Measurements from ENCODE around the gene LBX1.

Gene LBX1

DNA sequence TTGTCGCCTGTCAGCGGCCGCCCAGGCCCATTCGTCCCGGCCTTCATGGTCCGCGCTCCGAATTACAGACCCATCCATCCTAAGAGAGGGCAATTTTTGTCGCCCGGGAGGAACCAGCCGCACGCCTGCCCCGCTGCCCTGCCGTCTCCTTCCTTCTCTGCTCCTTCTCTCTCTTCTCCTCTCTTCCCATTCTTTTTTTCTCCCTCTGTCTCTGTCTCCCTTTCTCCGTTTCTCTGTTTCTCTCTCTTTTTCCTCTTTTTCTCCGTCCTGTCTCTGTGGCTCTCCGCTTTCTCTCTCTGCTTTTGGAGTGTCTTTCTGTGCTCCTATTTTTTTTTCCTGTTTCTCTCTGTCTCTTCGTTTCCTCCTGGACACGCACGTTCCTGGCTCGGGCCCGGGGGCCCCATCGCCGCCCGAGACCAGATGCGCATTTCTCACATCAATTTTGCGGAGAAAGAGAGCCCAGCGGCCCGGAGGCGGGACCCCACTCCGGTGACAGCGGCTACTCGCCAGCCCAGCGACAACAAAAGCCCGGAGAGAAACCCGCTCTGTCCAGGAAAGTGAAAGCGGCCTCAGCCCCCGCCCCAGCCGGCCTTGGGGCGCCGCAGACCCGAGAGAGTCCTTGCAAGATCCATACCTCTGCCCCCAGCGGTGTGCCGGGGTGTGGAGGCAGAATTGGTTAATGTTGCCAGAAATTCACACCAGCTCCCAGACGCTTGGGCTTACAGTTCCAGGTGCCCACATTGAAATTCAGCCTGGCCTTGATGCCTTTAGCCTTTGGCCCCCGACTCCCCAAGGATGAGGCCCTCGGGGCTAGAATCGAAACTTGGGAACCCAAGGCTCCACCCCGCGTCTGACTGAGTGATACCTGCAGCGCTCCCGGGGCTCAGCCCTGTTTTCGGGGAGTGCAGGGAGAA, 4.1 kb downstream of the LBX1 start:
- DNase-seq, result no peak

- DNase-seq, result no peak
These were observed 5.0 kb downstream of the LBX1 start for GRCh38 chr10:101224060-101224909.

- DNase-seq, result no peak
These were observed 5.8 kb downstream of the LBX1 start for GRCh38 chr10:101223274-101224059.

DNA sequence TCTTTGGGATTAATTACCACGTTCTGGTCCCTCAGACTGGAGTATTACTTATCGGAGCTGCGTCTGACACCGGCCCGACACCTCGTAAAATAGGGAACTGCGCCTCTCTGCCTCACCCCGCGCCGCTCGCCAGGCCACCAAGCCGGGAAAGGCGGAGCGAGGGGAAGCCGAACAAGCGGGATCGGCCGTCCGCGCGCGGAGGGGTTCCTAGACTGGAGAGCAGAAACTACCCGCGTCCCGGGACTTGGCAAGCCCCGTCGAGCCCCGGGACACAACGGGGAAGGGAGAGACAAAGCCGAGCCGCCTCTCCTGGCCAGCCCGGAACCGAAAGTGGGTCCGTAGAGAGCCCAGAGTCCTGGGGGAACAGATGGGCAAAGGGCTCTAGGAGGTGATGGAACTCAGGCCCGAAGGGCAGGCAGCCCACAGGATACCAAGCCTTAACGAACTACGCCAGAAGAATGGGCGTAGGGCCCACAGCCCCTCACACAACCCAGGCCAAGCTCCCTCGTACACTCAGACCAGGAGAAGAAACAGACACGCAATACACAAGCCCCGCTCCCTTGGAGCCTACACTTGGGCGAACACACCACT, 6.5 kb downstream of the LBX1 start:
- DNase-seq, result no peak

- DNase-seq, result no peak
These were observed 7.2 kb downstream of the LBX1 start for GRCh38 chr10:101221963-101222531.

DNA sequence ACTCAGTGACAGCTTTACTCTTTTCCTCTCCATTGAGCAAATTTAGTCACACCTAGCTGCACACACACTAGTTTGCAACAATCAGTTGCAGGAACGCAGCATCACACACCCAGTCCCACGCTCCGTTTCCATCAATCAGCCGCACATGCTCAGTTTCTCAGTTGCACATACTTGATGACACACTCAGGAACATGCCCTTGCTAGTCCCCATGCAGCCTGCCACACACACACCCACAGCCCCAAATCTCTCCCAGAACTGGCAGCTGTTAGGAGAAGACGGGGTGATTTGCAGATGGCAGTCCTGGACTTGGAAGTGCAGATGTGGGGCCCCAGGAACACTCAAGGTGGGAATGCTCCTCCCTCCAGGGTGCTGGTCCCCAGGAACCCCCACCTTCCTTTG, 7.7 kb downstream of the LBX1 start:
- no peak for DNase-seq

GRCh38 chr10:101219946-101220451, 9.3 kb downstream of the LBX1 start:
- no peak for DNase-seq

- DNase-seq, result no peak
These were observed 9.9 kb downstream of the LBX1 start for GRCh38 chr10:101219139-101219945.

- DNase-seq, result no peak
These were observed 10.7 kb downstream of the LBX1 start for GRCh38 chr10:101218351-101219138.

DNA sequence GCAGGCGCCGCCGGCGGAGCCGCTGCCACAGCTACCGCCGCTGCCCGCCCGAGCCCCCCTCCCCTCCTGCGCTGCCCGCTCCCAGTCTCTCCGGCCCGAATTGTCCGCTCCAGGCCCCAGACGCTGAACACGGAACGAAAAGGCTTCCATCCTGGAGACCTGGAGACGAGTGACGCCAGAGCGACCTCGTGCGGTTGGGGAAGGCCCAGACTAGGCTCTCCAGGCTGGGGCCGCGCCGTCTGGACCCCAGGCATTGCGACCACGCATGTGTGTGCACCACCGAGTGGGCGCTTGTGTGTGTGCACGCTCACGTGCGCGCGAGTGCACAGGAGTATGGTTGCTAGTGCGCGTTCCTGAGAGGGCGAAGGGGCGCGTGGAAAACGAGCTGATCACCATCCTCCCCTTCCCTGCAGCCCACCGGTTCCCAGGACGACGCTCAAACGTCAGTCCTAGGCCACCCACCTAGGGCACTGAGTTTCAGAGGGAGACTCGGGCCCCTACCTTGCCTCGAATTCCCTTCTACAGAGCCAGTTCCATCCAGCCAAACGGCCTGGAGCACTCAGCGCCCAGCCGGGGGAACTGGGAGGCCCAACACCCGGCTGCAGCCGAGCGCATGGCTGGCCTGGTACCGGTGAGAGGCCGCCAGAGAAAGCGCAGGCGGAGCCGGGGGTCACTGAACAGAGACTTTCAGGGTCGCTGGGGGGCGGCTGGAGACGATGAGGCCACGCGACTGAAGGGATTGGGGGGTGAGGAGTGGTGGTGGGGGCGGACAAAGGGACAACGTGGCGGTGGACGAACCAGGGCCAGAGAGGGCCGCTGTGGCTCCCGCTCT, 11.6 kb downstream of the LBX1 start:
- no peak for DNase-seq

DNA sequence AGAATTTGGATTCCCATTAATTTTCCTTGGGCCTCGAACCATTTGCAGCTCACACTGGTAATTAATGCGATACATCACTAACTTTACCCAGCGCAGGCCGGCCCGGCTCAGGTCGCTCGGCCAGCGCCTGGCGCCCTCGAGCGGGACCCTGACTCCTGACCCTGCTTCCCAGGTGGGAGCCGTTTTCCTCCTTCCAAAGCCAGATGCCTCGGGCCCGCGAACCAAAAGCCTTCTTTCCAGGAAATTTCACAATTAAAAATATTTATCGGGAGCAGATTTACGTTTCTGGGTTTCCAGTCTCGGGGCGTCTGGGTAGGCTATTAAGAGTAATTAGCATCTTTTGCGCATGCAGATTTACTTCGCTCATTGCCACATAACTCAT, 12.2 kb downstream of the LBX1 start:
- DNase-seq, result no peak

DNA sequence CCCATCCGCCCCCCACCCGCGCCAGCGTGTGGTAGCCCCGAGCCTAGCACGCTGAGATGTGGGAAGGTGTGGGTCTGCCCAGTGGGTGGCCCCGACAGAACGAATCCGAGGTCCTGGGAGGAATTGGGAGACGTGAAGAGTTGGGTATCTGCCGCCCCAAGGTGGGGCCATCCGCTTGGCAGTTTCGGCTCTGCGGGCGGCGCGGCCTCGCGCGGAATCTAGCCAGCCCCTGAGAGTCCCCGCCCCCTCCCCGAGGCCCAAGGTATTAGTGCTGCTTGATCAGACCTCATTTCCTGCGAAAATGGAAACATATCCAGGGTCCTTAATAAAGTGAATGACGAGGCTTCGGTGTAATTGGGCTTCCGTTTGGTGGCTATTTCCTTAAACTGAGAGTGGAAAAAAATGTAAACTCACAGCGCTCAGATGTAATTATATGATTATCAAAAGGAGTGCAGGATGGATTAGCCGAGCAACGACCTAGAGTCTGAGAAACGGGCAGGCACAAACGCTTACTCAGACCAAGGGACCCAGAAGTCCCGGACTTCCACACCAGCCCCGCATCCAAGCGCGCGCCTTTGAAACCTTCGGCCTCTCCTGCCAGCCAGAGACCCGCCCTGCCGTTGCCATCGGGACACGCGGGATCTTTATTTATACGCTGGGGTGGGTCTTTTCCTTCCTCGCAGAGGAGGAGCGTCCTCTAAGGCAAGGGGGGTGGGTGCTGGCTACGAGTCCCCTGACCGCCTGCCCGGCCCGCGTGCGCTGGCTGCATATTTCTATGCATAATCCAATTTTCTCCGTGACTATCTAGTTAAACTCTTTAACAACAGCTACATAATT, 12.8 kb downstream of the LBX1 start:
- DNase-seq, result no peak

GRCh38 chr10:101215397-101216206, 13.7 kb downstream of the LBX1 start:
- DNase-seq, result no peak

DNA sequence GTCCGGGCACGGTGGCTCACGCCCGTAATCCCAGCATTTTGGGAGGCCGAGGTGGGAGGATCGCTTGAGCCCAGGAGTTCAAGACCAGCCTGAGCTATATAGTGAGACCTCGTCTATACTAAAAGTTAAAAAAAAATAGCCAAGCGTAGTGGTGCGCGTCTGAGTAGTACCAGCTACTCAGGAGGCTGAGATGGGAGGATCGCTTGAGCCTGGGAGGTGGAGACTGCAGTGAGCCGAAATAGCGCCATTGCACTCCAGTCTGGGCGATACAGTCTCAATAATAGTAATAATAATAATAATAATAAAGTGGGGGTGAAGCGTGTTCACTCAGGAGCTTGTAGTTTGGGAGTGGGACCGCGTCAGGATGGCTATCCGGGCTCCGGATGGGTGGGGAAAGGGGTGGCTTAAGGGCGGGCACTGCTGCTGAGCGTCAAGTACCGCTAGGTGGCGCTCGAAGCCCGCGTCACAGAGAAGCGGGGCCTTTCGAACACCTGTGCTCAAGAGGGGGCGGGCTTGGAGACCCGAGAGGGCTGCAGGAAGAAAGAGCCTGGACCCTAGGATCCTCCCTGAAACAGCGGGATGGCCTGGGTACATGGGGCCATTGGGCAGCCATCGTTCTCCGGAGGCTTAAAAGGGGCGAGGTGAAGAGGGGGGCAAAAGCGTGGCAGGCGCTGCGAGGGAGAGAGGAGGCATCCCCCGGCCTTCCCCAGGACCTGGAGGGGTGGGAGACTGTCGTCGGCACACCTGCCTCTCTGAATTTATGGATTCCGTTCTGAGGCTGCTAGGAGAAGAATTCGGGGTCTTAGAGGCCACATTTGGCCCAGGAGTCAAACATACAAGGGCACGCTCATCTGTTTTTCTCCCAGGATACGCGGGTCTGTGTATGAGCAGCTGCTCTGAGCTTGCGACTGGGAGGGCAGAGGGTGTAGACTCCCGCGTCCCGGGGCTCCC, 14.5 kb downstream of the LBX1 start:
- DNase-seq, result peak; percentile 66

DNA sequence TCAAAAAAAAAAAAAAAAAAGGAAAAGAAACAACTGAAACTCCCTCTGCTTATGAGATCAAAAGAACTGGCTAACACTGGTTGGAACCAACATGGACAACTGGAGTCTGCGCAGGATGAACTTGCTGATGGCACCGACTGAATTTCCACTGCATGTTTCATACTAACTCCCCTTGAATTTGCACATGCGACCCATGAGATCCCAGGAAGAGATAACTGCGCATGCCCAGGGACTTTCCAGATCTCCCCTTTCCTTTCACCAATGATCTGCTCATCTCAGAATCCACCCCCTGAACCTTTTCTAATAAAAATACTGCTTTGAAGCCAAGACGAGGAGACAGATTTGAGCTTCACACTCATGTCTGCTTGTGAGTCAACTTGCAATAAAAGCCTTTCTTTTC, 20.7 kb downstream of the LBX1 start:
- DNase-seq, result no peak

- DNase-seq, result no peak
These were observed 22.2 kb downstream of the LBX1 start for GRCh38 chr10:101207026-101207425.

Measured in effector CD4-positive, alpha-beta T cell (primary cell).